Coronary artery (tissue), 2 donors: ENCODE measurements around the gene ICOS.

Source experiments
- DNase-seq: peaks from one replicate; pipeline ENCODE4 v3.0.0-alpha.2; 2017; ENCODE audit warnings: low spot score
- H3K27ac ChIP-seq, 2 donors: fragments of 200-600 bp; sonication (generic); one replicate each; pipeline ENCODE4 v1.5.1; 2016 to 2019
- H3K4me3 ChIP-seq: fragments of 200-600 bp; sonication (generic); 2 replicates; pipeline ENCODE4 v1.5.1; 2016; ENCODE audit warnings: mild to moderate bottlenecking, moderate library complexity
- TF ChIP-seq, protein P1 (sequence below): fragments of 200-600 bp; sonication (generic); IDR thresholded peaks from one replicate; pipeline ENCODE4 v1.5.1; 2019; ENCODE audit warnings: antibody characterized with exemption

The ICOS gene

DNA sequence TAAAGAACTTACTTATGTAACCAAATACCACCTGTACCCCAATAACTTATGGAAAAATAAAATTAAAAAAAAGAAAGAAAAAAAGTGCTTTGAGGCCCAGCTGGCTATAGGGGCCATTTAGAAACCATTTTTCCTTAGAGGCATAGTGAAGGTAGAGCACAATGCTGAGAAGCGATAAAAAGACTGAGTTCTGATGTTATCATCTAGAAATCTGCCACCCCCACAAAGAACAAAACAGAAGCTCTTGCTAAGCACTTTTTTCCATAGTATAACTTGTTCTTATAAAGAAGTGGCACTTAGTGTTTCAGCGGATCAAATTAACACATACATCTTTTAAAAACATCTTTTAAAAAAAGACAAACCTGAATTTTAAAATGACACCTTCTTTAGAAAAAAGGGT, 51.4 kb downstream of the ICOS start:
- H3K27ac ChIP-seq, result no peak overlapping the region
- TF ChIP-seq, protein P1, sequence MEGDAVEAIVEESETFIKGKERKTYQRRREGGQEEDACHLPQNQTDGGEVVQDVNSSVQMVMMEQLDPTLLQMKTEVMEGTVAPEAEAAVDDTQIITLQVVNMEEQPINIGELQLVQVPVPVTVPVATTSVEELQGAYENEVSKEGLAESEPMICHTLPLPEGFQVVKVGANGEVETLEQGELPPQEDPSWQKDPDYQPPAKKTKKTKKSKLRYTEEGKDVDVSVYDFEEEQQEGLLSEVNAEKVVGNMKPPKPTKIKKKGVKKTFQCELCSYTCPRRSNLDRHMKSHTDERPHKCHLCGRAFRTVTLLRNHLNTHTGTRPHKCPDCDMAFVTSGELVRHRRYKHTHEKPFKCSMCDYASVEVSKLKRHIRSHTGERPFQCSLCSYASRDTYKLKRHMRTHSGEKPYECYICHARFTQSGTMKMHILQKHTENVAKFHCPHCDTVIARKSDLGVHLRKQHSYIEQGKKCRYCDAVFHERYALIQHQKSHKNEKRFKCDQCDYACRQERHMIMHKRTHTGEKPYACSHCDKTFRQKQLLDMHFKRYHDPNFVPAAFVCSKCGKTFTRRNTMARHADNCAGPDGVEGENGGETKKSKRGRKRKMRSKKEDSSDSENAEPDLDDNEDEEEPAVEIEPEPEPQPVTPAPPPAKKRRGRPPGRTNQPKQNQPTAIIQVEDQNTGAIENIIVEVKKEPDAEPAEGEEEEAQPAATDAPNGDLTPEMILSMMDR, result no peak
- no peak overlapping the region for H3K4me3 ChIP-seq
- no peak for DNase-seq

- TF ChIP-seq, protein P1, result no peak
- H3K4me3 ChIP-seq, result no peak overlapping the region
- H3K27ac ChIP-seq, result no peak overlapping the region
- no peak for DNase-seq
Measured at GRCh38 chr2:203988500-203989260, 52.1 kb downstream of the ICOS start.

DNA sequence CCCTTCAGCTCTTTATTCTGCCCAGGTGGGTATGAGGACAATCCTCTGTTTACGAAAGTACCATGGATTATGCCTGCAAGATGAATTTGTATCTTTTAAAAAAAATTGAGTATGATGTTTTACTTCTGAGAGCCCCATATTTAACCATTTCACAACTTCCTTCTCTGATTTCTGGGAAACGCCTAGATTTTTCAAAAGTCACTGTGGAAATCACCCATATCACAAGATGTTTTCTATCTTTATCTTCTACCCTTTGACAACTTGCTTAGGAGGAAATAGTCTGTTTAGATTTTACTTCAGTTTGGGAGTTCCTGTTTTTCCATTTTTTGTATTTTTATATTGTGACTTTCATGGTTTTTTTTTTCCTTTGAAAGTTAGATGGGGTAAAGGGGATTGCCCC, 53.0 kb downstream of the ICOS start:
- Histone ChIP-seq H3K4me3 (no peak overlapping the region), H3K27ac (no peak overlapping the region)
- no peak for DNase-seq
- TF ChIP-seq, protein P1, result no peak

DNA sequence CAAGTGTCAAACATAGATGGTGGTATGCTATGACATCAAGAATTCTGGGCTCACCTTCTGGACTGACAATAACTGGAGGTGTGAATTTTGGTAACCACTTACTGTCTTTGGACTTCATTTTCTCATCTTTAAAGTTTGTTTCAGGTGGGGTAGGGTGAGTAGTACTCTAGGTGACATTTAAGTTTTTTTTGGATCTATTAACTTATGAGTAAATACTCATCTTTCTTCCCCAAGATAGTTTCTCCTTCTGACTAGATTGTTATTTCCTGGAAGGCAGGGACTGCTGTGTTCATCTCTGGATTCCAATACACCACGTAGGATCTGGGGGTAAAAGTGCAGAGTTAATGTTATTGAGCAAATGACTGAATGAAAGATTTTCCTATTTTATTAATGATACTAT, 55.9 kb downstream of the ICOS start:
- DNase-seq, result no peak
- Histone ChIP-seq H3K4me3 (no peak overlapping the region), H3K27ac (no peak overlapping the region)
- TF ChIP-seq, protein P1, result no peak

DNA sequence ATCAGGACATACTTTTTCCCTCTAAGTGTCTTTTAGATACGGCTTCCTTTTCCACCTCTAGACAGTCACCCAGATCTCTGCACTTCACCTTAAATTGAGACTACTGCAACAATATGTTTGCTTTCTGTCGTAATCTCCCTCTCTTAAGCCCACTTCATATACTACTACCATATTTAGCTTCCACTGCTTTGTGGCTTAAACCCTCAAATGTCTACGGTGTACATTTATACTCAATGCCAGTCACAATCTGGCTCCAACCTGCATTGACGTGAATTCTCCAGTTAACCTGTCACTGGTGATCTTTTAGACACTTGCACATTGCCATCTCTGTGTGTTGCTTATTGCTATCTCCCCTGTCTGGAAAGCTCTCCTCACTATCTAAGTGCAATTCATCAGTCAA, 56.4 kb downstream of the ICOS start:
- TF ChIP-seq, protein P1, result no peak
- no peak overlapping the region for H3K27ac ChIP-seq
- H3K4me3 ChIP-seq, result no peak overlapping the region
- no peak for DNase-seq

- no peak for DNase-seq
- Histone ChIP-seq H3K27ac (no peak overlapping the region), H3K4me3 (no peak overlapping the region)
- TF ChIP-seq, protein P1, result no peak
Measured at GRCh38 chr2:203993560-203993959, 57.0 kb downstream of the ICOS start.

- no peak overlapping the region for H3K27ac ChIP-seq
- no peak overlapping the region for H3K4me3 ChIP-seq
- DNase-seq, result no peak
- TF ChIP-seq, protein P1, result no peak
Measured at GRCh38 chr2:203994735-203995134, 58.2 kb downstream of the ICOS start.
